Sigmoid colon (tissue), 7 donors: ENCODE data around the gene CD276. TPM values are rescaled to one million over a fixed set of nuclear protein-coding genes. Genes with fewer than 3 reads are reported as not detected.

Experiments used
- DNase-seq: peaks from one replicate; pipeline ENCODE4 v3.0.0-alpha.2; 2019
- H3K27ac ChIP-seq, 4 donors: fragments of 200-600 bp; sonication (generic); one replicate each; pipeline ENCODE4 v1.5.1; 2016 to 2019; ENCODE audit warnings: mild to moderate bottlenecking in 1 of 4
- H3K27me3 ChIP-seq, 3 donors: fragments of 200-600 bp; sonication (generic); one replicate each; pipeline ENCODE4 v1.5.1; 2019; ENCODE audit warnings: mild to moderate bottlenecking in 1 of 3
- H3K36me3 ChIP-seq, 4 donors: fragments of 200-600 bp; sonication (generic); one replicate each; pipeline ENCODE4 v1.5.1; 2016 to 2019
- H3K4me1 ChIP-seq, 4 donors: fragments of 200-600 bp; sonication (generic); one replicate each; pipeline ENCODE4 v1.5.1; 2017 to 2019
- H3K4me3 ChIP-seq, 4 donors: fragments of 200-600 bp; sonication (generic); one replicate each; pipeline ENCODE4 v1.5.1; 2017 to 2019; ENCODE audit warnings: mild to moderate bottlenecking in 2 of 4, moderate library complexity in 1 of 4
- H3K9me3 ChIP-seq, 4 donors: fragments of 200-600 bp in 3 of 4; sonication (generic) in 3 of 4; one replicate each; pipeline versions ENCODE4 v1.5.1 to v1.6.1; 2013 to 2019
- EP300 ChIP-seq, 4 donors: sonication (generic); formaldehyde crosslinking; IDR thresholded peaks; one replicate each; pipeline ENCODE4 v1.6.1; 2017; ENCODE audit warnings: antibody characterized with exemption in 4 of 4
- POLR2A ChIP-seq, 2 donors: fragments of 450-650 bp; IDR thresholded peaks; one replicate each; pipeline ENCODE4 v1.6.1; 2016; ENCODE audit warnings: antibody characterized with exemption in 2 of 2, mild to moderate bottlenecking in 2 of 2, moderate library complexity in 2 of 2
- POLR2AphosphoS5 ChIP-seq, 4 donors: sonication (generic); formaldehyde crosslinking; IDR thresholded peaks; one replicate each; pipeline ENCODE4 v1.6.1; 2017; ENCODE audit warnings: antibody characterized with exemption in 4 of 4
- WGBS, 2 donors: extraction: QIAGEN DNeasy Blood & Tissue Kit; methylation state at CpG; one replicate each; pipeline ENCODE4 v1.1.7; 2013; 5-methylcytosine and 5-hydroxymethylcytosine counted together
- intact Hi-C: fragments of 100-400 bp; cut with DNase I; formaldehyde crosslinking; loops from one replicate; pipeline ENCODE4 v1.15.1; 2023
- polyA plus RNA-seq, 3 donors: library from polyadenylated mRNA; stranded (reverse); fragments of 200-250 nt; gene quantifications; one replicate each; pipeline ENCODE4 v1.2.3, GENCODE V29; 2013
- total RNA-seq, 4 donors: library from RNA; depleted of rRNA; stranded (reverse); fragments of >200 nt; gene quantifications; one replicate each; pipeline ENCODE4 v1.1.0, GENCODE V29; 2016
- TF ChIP-seq, protein P1 (sequence below), 4 experiments: fragments of 450-650 bp in 3 of 4; fragments of 200-600 bp in 1 of 4; IDR thresholded peaks; one replicate each; pipeline ENCODE4 v1.5.1; 2016 to 2019; ENCODE audit warnings: antibody characterized with exemption in 4 of 4, mild to moderate bottlenecking in 3 of 4, moderate library complexity in 2 of 4
- donor health status: healthy with polysubstance abuse.
- donor health status: Bipolar disorder and iron deficiency.
- donor health status: healthy.

Gene CD276
- total and polyA plus RNA-seq, 7 donors, result 15.7 to 59.8 (median 29.8) TPM

DNA sequence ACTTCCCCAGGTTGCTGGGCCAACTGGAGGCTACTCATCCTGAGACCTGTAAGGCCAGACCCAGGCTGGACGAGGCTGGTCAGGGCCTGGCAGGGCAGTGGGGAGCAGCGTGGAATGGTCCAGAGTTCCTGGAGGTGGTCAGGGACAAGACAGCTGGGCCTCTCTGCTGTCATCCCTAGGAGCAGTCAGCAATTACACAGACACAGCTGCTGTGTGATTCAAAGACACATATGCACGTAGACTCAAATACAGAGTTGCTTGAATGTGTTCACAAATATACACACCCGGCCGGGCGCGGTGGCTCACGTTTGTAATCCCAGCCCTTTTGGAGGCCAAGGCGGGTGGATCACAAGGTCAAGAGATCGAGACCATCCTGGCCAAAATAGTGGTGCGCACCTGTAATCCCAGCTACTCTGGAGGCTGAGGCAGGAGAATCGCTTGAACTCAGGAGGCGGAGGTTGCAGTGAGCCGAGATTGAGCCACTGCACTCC lies 1.5 kb upstream of the CD276 start:
- H3K9me3 ChIP-seq, result no peaks in the 10 kb centered on the region
- H3K4me1 ChIP-seq, result peaks cover 0 to 38% (median 36%) of the 10 kb centered on the region in 4 donors
- 62 to 78% methylated on average over 14 of the region's 14 CpGs for WGBS, 2 donors

DNA sequence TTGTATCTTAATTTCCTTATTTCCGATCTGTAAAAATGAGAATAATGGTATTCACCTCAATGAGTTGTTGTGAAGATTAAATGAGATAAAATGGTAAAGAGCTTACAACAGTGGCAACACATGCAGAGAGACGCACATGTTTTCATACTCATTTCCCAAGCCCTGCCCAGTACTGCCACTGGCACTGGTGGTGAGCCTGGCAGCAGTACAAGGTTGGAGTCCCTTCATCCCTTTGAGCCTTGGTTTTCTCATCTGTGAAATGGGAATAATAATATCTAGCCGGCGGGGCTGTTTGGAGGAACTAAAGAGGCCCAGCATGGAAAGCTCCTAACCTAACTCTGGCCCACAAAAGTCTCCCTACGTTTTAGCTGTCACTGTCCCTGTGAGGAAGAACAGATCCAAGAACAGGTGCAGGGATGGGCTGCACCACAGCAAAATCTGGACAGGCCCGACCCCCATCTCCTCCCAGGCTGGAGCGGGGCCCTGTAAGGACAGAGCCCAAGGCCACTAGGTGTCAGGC lies 866 bp upstream of the CD276 start:
- Histone ChIP-seq H3K27me3 (no peaks in the 10 kb centered on the region), H3K27ac (peak overlapping the region; percentile 84 to 95 (median 88)), H3K4me3 (peak overlapping the region; percentile 63 to 94 (median 84)), H3K4me1 (peaks cover 0 to 44% (median 42%) of the 10 kb centered on the region in 4 donors), H3K9me3 (no peaks in the 10 kb centered on the region), H3K36me3 (no peaks in the 10 kb centered on the region)
- DNase-seq, result no peak
- intact Hi-C loops, result loop anchor here (2.0 kb wide), 1 partner anchor 47 kb away; no protein-coding TSS in a partner anchor
- 49 to 61% methylated on average over 7 of the region's 7 CpGs for WGBS, 2 donors
- TF ChIP-seq, protein P1, sequence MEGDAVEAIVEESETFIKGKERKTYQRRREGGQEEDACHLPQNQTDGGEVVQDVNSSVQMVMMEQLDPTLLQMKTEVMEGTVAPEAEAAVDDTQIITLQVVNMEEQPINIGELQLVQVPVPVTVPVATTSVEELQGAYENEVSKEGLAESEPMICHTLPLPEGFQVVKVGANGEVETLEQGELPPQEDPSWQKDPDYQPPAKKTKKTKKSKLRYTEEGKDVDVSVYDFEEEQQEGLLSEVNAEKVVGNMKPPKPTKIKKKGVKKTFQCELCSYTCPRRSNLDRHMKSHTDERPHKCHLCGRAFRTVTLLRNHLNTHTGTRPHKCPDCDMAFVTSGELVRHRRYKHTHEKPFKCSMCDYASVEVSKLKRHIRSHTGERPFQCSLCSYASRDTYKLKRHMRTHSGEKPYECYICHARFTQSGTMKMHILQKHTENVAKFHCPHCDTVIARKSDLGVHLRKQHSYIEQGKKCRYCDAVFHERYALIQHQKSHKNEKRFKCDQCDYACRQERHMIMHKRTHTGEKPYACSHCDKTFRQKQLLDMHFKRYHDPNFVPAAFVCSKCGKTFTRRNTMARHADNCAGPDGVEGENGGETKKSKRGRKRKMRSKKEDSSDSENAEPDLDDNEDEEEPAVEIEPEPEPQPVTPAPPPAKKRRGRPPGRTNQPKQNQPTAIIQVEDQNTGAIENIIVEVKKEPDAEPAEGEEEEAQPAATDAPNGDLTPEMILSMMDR (IDR thresholded peaks at IDR 0.05), result no peak
- TF ChIP-seq EP300 (IDR thresholded peaks at IDR 0.05), result no peak
- no peak for TF ChIP-seq POLR2A (IDR thresholded peaks at IDR 0.05)
- TF ChIP-seq POLR2AphosphoS5 (IDR thresholded peaks at IDR 0.05), result peak; percentile 26 to 67 (median 52)

More for the DNA sequence above, 1.5 kb upstream of the CD276 start:
- intact Hi-C loops, result loop anchor here (2.0 kb wide), 1 partner anchor 46 kb away; no protein-coding TSS in a partner anchor
- Histone ChIP-seq H3K4me3 (no peak overlapping the region), H3K27me3 (no peaks in the 10 kb centered on the region), H3K27ac (peak overlapping the region in 2 of 4 donors; percentile 2 to 95), H3K36me3 (no peaks in the 10 kb centered on the region)
- DNase-seq, result no peak
- TF ChIP-seq, protein P1 (IDR thresholded peaks at IDR 0.05), result no peak
- TF ChIP-seq EP300 (IDR thresholded peaks at IDR 0.05), result no peak

DNA sequence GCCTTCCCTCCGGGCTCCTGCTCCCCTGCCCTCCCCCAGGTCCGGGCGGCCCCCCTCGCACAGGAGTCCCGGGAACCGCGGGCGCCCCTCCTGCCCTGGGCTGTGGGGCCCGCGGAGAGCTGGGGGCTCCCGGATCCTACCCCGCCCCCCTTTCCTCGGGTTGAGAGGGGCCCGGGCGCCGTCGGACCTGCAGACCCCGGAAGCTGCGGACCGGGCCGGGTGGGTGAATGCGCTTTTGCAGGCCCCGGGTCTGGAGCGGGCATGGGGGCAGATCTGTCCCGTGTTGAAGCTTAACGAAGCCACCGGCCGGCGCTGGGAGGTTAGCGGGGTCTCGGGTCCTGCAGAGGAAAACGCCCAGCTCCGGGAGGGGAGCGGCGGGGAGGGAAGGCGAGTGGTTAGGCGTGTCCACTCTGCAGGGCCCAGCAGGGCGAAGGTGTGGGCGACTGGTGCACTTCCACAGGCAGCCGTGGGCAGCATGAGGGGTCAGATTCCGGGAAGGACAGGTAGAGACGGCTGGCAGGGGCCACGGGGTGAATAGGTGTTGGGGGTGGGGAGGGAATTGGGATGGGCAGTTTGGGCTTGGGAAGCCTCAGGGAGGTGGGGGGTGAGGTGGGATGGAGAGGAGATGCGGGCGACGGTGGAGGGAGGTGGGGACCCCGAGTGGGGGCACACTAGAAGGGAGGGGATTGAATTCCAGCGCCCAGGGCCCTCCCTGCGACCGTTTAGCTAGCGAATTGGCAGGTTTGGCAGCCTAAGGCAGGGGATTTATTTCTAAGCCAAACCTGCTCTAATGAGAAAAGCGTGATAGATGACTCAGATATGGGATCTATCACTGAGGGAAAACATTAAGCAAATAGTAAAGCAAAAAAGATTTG lies 635 bp downstream of the CD276 start:
- Histone ChIP-seq H3K36me3 (no peaks in the 10 kb centered on the region), H3K4me3 (peak overlapping the region; percentile 63 to 94 (median 84)), H3K9me3 (no peaks in the 10 kb centered on the region), H3K27me3 (no peaks in the 10 kb centered on the region), H3K27ac (peak overlapping the region; percentile 84 to 95 (median 88)), H3K4me1 (peaks cover 0 to 57% (median 52%) of the 10 kb centered on the region in 4 donors)
- intact Hi-C loops, result no loop called here
- DNase-seq, result no peak
- no peak for TF ChIP-seq EP300 (IDR thresholded peaks at IDR 0.05)
- TF ChIP-seq POLR2AphosphoS5 (IDR thresholded peaks at IDR 0.05), result no peak
- TF ChIP-seq POLR2A (IDR thresholded peaks at IDR 0.05), result no peak
- TF ChIP-seq, protein P1 (IDR thresholded peaks at IDR 0.05), result no peak
- WGBS, 2 donors, result 2 to 9% methylated on average over 52 of the region's 52 CpGs

DNA sequence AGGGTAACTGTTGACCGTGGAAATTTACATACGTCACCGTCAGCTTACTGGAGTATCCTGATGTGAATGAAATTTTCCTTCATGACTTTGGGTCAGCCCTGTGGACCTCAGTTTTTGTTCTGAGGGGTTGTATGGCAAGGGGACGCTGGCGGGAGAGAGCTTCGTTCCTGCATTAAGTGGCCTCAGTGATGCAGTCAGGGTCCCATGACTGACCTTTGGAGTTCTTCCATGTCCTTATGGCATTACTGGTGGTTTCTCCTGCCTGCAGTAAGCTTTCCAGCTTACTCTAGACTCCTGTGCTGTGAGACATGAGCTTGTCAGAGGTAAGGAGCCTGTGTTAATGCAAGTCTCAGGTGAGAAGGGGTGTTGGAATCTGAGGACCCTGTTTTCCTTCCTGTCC lies 1.8 kb downstream of the CD276 start:
- DNase-seq, result no peak
- H3K4me1 ChIP-seq, result peaks cover 0 to 58% (median 54%) of the 10 kb centered on the region in 4 donors
- intact Hi-C loops, result no loop called here
- peak overlapping the region; percentile 34 to 95 (median 66) for H3K27ac ChIP-seq
- no peaks in the 10 kb centered on the region for H3K9me3 ChIP-seq
- H3K36me3 ChIP-seq, result no peaks in the 10 kb centered on the region
- H3K27me3 ChIP-seq, result no peaks in the 10 kb centered on the region
- WGBS, 2 donors, result 85 to 89% methylated on average over 6 of the region's 6 CpGs
- H3K4me3 ChIP-seq, result peak overlapping the region in 2 of 4 donors; percentile 90 to 94
- TF ChIP-seq EP300 (IDR thresholded peaks at IDR 0.05) (no peak), POLR2A (IDR thresholded peaks at IDR 0.05) (no peak), POLR2AphosphoS5 (IDR thresholded peaks at IDR 0.05) (no peak)
- TF ChIP-seq, protein P1 (IDR thresholded peaks at IDR 0.05), result no peak
